ACHN (cell line): ENCODE data around the gene FARP1.

Source experiments
- DNase-seq: peaks from one replicate; pipeline ENCODE4 v3.0.0-alpha.2; 2015
- in situ Hi-C: cut with HindIII; loops from 2 replicates; pipeline ENCODE4 v1.10.0; 2017; ENCODE audit warnings: low sequenced_read_pairs, low pct_ligation_motif_present, low pct_unique_long_range_greater_than_20kb

Gene FARP1

GRCh38 chr13:98162935-98163334 lies 20.0 kb downstream of the FARP1 start:
- in situ Hi-C loops, result no loop called here
- no peak for DNase-seq

- in situ Hi-C loops, result no loop called here
- no peak for DNase-seq
Observed at GRCh38 chr13:98169331-98169730, 26.4 kb downstream of the FARP1 start.

GRCh38 chr13:98171900-98172589 lies 29.2 kb downstream of the FARP1 start:
- in situ Hi-C loops, result no loop called here
- DNase-seq, result peak; percentile 72

GRCh38 chr13:98172590-98173422 lies 29.9 kb downstream of the FARP1 start:
- in situ Hi-C loops, result no loop called here
- DNase-seq, result no peak

GRCh38 chr13:98173431-98174152 lies 30.7 kb downstream of the FARP1 start:
- DNase-seq, result peak; percentile 86
- in situ Hi-C loops, result no loop called here

GRCh38 chr13:98174307-98174706 lies 31.4 kb downstream of the FARP1 start:
- in situ Hi-C loops, result no loop called here
- no peak for DNase-seq

GRCh38 chr13:98175043-98175442 lies 32.1 kb downstream of the FARP1 start:
- in situ Hi-C loops, result no loop called here
- no peak for DNase-seq

- DNase-seq, result no peak
- in situ Hi-C loops, result no loop called here
Observed at GRCh38 chr13:98175823-98176222, 32.9 kb downstream of the FARP1 start.

GRCh38 chr13:98176777-98177608 lies 34.1 kb downstream of the FARP1 start, which contains the start of gene RNF113B:
TSS of gene RNF113B (minus strand) at chr13:98177269. CDS start at chr13:98177236, 33 bp downstream.
- no peak for DNase-seq
- in situ Hi-C loops, result no loop called here

GRCh38 chr13:98180092-98180491 lies 37.2 kb downstream of the FARP1 start:
- DNase-seq, result no peak
- in situ Hi-C loops, result no loop called here

- in situ Hi-C loops, result no loop called here
- DNase-seq, result no peak
Observed at GRCh38 chr13:98181111-98181815, 38.4 kb downstream of the FARP1 start.

GRCh38 chr13:98182153-98182552 lies 39.3 kb downstream of the FARP1 start:
- no peak for DNase-seq
- in situ Hi-C loops, result no loop called here

- in situ Hi-C loops, result no loop called here
- DNase-seq, result peak; percentile 50
Observed at GRCh38 chr13:98182589-98182988, 39.7 kb downstream of the FARP1 start.

- no peak for DNase-seq
- in situ Hi-C loops, result no loop called here
Observed at GRCh38 chr13:98184792-98185191, 41.9 kb downstream of the FARP1 start.

- no peak for DNase-seq
- in situ Hi-C loops, result no loop called here
Observed at GRCh38 chr13:98187155-98187964, 44.5 kb downstream of the FARP1 start.

GRCh38 chr13:98187965-98188261 lies 45.0 kb downstream of the FARP1 start:
- no peak for DNase-seq
- in situ Hi-C loops, result no loop called here

- no peak for DNase-seq
- in situ Hi-C loops, result no loop called here
Observed at GRCh38 chr13:98188544-98189166, 45.8 kb downstream of the FARP1 start.
